Stomach smooth muscle (tissue), 2 donors: ENCODE measurements around the gene OSBPL1A.
A peak's percentile ranks its signal among the peaks of the same experiment; 100 is the strongest.

Source experiments
- H3K27ac ChIP-seq: one replicate; pipeline ENCODE4 v1.7.0; 2013; ENCODE audit warnings: mild to moderate bottlenecking, low read length, inconsistent platforms
- H3K27me3 ChIP-seq, 2 donors: one replicate each; pipeline ENCODE4 v1.7.0; 2013; ENCODE audit warnings: low read length in 2 of 2; ENCODE audit not compliant: insufficient read depth in 2 of 2, control insufficient read depth in 1 of 2
- H3K36me3 ChIP-seq, 2 donors: one replicate each; pipeline ENCODE4 v1.7.0; 2013; ENCODE audit warnings: low read length in 2 of 2; ENCODE audit not compliant: control insufficient read depth in 2 of 2, insufficient read depth in 2 of 2
- H3K4me1 ChIP-seq: one replicate; pipeline ENCODE4 v1.7.0; 2013; ENCODE audit warnings: low read length; ENCODE audit not compliant: control insufficient read depth, insufficient read depth
- H3K4me3 ChIP-seq, 2 donors: one replicate each; pipeline ENCODE4 v1.7.0; 2013; ENCODE audit warnings: low read length in 2 of 2
- H3K9ac ChIP-seq, 2 donors: one replicate each; pipeline ENCODE4 v1.7.0; 2013; ENCODE audit warnings: low read length in 2 of 2, mild to moderate bottlenecking in 1 of 2
- H3K9me3 ChIP-seq, 2 donors: one replicate each; pipeline ENCODE4 v1.7.0; 2013; ENCODE audit warnings: low read length in 2 of 2; ENCODE audit not compliant: control insufficient read depth in 2 of 2
- donor health status: healthy.
- donor health status: Pancreatic carcinoma.

OSBPL1A gene

GRCh38 chr18:24397694-24398368 is at the start of gene OSBPL1A:
OSBPL1A (minus strand) TSS chr18:24397824; CDS start chr18:24377533, 20,291 bp downstream.
- Histone ChIP-seq H3K9me3 (no peaks in the 10 kb centered on the region), H3K27me3 (no peaks in the 10 kb centered on the region), H3K4me3 (peak within 1 kb of the TSS; percentile 88 to 93), H3K36me3 (no peaks in the 10 kb centered on the region), H3K4me1 (peaks cover 6% of the 10 kb centered on the region), H3K27ac (peak within 1 kb of the TSS; percentile 13), H3K9ac (peak within 1 kb of the TSS; percentile 48 to 55)

GRCh38 chr18:24446953-24447538 is 49.4 kb upstream of the OSBPL1A start:
- no peaks in the 10 kb centered on the region for H3K4me1 ChIP-seq
- no peaks in the 10 kb centered on the region for H3K27me3 ChIP-seq
- H3K9ac ChIP-seq, result no peak overlapping the region
- no peak overlapping the region for H3K27ac ChIP-seq
- H3K36me3 ChIP-seq, result peaks cover 21 to 25% of the 10 kb centered on the region in 2 donors
- no peaks in the 10 kb centered on the region for H3K9me3 ChIP-seq
- H3K4me3 ChIP-seq, result no peak overlapping the region

DNA sequence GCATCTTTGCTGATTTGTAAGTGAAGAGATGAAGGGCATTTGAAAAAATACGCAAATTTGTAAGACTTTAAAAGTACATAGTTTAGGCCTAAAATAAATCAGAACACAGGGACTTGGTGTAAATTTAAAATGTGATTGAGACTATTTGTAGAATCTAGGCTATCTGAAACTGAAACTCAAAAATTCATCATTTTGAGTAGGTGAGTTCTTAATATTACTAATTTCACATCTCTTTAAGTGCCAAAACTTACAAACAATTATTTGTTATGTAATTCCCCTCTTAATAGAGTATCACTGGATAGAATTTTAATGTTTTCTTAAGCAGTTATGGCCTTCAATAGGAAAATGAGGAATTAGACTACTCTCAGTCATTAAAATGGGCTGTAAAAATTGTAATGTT is 48.8 kb upstream of the OSBPL1A start:
- H3K36me3 ChIP-seq, result peaks cover 22 to 25% of the 10 kb centered on the region in 2 donors
- H3K27me3 ChIP-seq, result no peaks in the 10 kb centered on the region
- H3K4me3 ChIP-seq, result no peak overlapping the region
- no peaks in the 10 kb centered on the region for H3K9me3 ChIP-seq
- no peak overlapping the region for H3K27ac ChIP-seq
- no peak overlapping the region for H3K9ac ChIP-seq
- no peaks in the 10 kb centered on the region for H3K4me1 ChIP-seq

DNA sequence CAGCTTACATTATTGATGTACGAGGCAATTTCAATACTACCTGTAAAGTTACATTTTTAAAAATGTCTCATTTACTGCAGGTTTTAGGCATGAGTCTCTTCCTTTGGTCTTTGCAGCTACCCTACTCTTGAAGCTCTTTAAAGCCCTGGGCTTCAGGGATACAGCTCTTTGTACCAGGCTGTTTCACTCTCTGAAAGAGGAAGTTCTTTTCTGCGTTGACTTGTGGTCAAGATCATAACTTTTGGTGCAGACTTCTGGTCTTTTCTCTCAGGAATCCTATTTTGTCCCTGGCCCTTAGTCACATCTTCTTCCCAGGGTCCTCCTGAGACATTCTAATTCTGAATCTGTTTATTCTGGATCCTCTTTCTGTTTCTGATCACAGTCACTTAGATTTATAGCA is 46.2 kb upstream of the OSBPL1A start:
- Histone ChIP-seq H3K27me3 (no peaks in the 10 kb centered on the region), H3K36me3 (peaks cover 15 to 23% of the 10 kb centered on the region in 2 donors)

GRCh38 chr18:24436939-24437338 is 39.3 kb upstream of the OSBPL1A start:
- H3K9me3 ChIP-seq, result no peaks in the 10 kb centered on the region
- H3K27me3 ChIP-seq, result no peaks in the 10 kb centered on the region
- peaks cover 15 to 17% of the 10 kb centered on the region in 2 donors for H3K36me3 ChIP-seq
- no peaks in the 10 kb centered on the region for H3K4me1 ChIP-seq
- no peak overlapping the region for H3K9ac ChIP-seq
- H3K4me3 ChIP-seq, result no peak overlapping the region
- no peak overlapping the region for H3K27ac ChIP-seq

More for the DNA sequence above, 46.2 kb upstream of the OSBPL1A start:
- Histone ChIP-seq H3K4me3 (no peak overlapping the region), H3K27ac (no peak overlapping the region), H3K4me1 (no peaks in the 10 kb centered on the region), H3K9ac (no peak overlapping the region), H3K9me3 (no peaks in the 10 kb centered on the region)

- no peak overlapping the region for H3K9ac ChIP-seq
- no peak overlapping the region for H3K27ac ChIP-seq
- no peaks in the 10 kb centered on the region for H3K27me3 ChIP-seq
- H3K4me1 ChIP-seq, result peaks cover 2% of the 10 kb centered on the region
- no peaks in the 10 kb centered on the region for H3K9me3 ChIP-seq
- peaks cover 3 to 7% of the 10 kb centered on the region in 2 donors for H3K36me3 ChIP-seq
- no peak overlapping the region for H3K4me3 ChIP-seq
Measured at GRCh38 chr18:24432618-24433017, 35.0 kb upstream of the OSBPL1A start.

- H3K4me3 ChIP-seq, result no peak overlapping the region
- H3K36me3 ChIP-seq, result peaks cover 0 to 7% of the 10 kb centered on the region in 2 donors
- peaks cover 11% of the 10 kb centered on the region for H3K4me1 ChIP-seq
- no peak overlapping the region for H3K27ac ChIP-seq
- H3K27me3 ChIP-seq, result peaks cover 2 to 4% of the 10 kb centered on the region in 2 donors
- H3K9me3 ChIP-seq, result no peaks in the 10 kb centered on the region
- H3K9ac ChIP-seq, result no peak overlapping the region
Measured at GRCh38 chr18:24429188-24429587, 31.6 kb upstream of the OSBPL1A start.

GRCh38 chr18:24428709-24429108 is 31.1 kb upstream of the OSBPL1A start:
- H3K4me3 ChIP-seq, result no peak overlapping the region
- peaks cover 0 to 7% of the 10 kb centered on the region in 2 donors for H3K36me3 ChIP-seq
- H3K4me1 ChIP-seq, result peaks cover 11% of the 10 kb centered on the region
- H3K27me3 ChIP-seq, result peaks cover 2 to 4% of the 10 kb centered on the region in 2 donors
- H3K9me3 ChIP-seq, result no peaks in the 10 kb centered on the region
- H3K9ac ChIP-seq, result no peak overlapping the region
- H3K27ac ChIP-seq, result no peak overlapping the region

- H3K4me1 ChIP-seq, result peaks cover 11% of the 10 kb centered on the region
- H3K27ac ChIP-seq, result no peak overlapping the region
Measured at GRCh38 chr18:24427484-24427883, 29.9 kb upstream of the OSBPL1A start.

DNA sequence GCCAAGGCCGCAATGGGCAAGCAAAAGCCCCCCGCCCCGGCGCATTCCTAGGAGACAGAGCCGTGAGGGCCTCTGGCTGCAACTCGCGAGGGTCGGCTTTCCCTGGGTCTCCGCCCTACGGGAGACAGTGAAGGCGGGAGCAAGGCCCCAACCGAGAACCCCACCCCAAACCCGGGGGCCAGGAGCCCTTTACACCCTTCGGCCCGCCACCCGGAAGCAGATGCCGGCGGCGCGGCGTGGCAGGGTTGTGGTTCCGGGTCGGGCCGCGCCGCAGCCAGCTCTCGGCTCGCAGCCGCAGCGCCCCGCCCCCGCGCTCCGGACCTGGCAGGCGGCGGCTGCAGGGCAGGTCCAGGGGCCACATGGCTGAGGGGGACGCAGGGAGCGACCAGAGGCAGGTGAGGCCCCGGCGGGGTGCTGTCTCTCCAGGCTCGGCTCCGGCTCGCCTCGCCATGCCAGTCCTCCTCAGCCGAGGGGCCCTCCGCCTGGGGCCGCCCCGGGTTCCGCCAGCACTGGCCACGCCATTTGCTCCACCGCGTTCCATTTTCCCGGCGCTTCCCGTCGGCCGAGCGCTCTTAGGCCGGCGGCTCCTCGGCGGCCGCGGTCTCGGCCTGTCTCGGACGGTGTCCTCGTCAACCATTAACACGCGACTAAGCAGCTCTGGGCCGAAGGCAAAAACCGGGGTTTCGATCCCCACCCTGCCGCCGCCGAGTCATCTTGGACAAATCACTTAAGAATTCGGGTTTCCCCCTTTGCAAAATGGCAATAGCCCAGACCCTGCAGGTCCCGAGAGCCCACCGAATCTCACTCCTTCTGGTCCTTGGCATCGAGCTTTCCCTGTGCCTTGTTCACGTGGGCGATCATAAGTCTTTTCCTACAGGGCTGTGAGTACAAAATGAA is 29.0 kb upstream of the OSBPL1A start, which contains the start of gene IMPACT:
IMPACT (plus strand) TSS at position 273 of the 897 bp plus-strand sequence; CDS start at position 360, 87 bp downstream.
- Histone ChIP-seq H3K27me3 (peaks cover 2 to 8% of the 10 kb centered on the region in 2 donors), H3K36me3 (peaks cover 0 to 2% of the 10 kb centered on the region in 2 donors), H3K9me3 (no peaks in the 10 kb centered on the region), H3K4me3 (peak within 1 kb of the TSS; percentile 86 to 93), H3K27ac (peak within 1 kb of the TSS; percentile 72), H3K9ac (peak within 1 kb of the TSS; percentile 76), H3K4me1 (peaks cover 11% of the 10 kb centered on the region)

More at GRCh38 chr18:24427484-24427883, 29.9 kb upstream of the OSBPL1A start:
- H3K9me3 ChIP-seq, result no peaks in the 10 kb centered on the region
- peak overlapping the region; percentile 86 to 93 for H3K4me3 ChIP-seq
- H3K36me3 ChIP-seq, result peaks cover 0 to 4% of the 10 kb centered on the region in 2 donors
- H3K9ac ChIP-seq, result peak overlapping the region in 1 of 2 donors; percentile 76
- peaks cover 2 to 7% of the 10 kb centered on the region in 2 donors for H3K27me3 ChIP-seq
